GM12801 (cell line): ENCODE measurements around the gene CACNA1C.

Experiments
- CTCF ChIP-seq: IDR thresholded peaks from one replicate; pipeline ENCODE4 v1.5.1; 2011; ENCODE audit warnings: control low read depth; ENCODE audit not compliant: insufficient read length; ENCODE audit errors: extremely low read depth

The CACNA1C gene

GRCh38 chr12:2179953-2180736 is 127.4 kb downstream of the CACNA1C start:
- no peak for TF ChIP-seq CTCF

GRCh38 chr12:2180737-2181082 is 127.9 kb downstream of the CACNA1C start:
- TF ChIP-seq CTCF, result no peak

- no peak for TF ChIP-seq CTCF
Measured at GRCh38 chr12:2183556-2184541, 131.1 kb downstream of the CACNA1C start.

GRCh38 chr12:2185751-2186341 is 133.1 kb downstream of the CACNA1C start:
- no peak for TF ChIP-seq CTCF

GRCh38 chr12:2187195-2187945 is 134.6 kb downstream of the CACNA1C start:
- TF ChIP-seq CTCF, result no peak

- no peak for TF ChIP-seq CTCF
Measured at GRCh38 chr12:2190085-2190484, 137.3 kb downstream of the CACNA1C start.
